ENCODE results near the gene NIPAL1.
A peak's percentile ranks its signal among the peaks of the same experiment; 100 is the strongest.
"Not testable (repeated sequence)": the region's sequence is repeated elsewhere in the genome, so short reads cannot be mapped to it uniquely, and the experiment has no call there.

Gene NIPAL1

DNA sequence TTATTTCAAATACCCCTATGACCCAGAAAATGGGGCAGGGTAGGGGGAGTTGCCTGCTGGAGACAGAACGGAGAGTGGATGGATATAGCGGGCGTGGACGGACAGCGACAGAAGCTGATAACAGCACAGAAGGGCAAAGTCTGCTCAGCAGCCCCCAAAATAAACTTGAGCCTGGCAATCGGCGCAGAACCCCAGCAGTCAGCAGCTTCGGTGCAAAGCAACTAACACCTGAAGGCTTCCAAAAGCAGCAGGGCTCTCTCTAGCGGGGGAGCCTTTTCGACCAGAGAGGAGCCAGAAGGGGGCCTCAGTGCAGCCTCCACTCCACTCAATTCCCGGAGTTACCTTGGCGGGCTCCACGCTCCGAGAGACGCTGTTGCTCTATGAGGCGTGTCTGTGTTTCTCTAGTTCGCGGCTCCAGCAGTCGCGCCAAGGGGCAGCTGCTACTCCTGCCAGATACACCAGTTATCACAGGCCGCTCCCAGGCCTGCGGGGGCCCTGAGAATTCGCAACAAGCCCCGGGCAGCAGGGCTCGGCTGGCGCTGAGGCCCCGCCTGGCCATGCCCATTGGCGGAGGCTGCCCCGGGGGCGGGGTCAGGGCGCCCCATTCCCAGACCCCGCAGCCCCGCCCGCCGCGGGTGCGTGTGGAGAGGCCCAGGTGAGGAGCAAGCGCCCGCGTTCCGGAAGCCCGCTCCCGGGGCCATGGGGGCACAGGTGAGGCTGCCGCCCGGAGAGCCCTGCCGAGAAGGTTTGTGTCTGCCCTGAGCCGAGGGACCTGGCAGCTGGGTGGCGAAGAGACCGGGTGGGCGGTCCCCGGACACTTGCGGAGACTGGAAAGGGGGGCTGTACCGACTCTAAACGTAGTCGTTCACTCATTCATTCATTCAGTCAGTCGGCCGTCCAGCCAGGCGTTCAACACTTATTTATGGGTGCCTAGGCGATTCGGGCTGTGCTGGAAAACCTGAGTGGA lies at the start of gene NIPAL1, which contains the start of gene CNGA1:
Gene NIPAL1 (plus strand): TSS at position 632 of the 967 bp plus-strand sequence. CDS start 68 bp downstream, at position 700.
Gene CNGA1 (minus strand): TSS at position 541 of the 967 bp plus-strand sequence. CDS start 63,992 bp downstream, outside the sequence.
- peak; percentile 42 for DNase-seq (ENCODE audit: low spot score)

GRCh38 chr4:47968847-47969246 lies 47.7 kb upstream of the NIPAL1 start:
- DNase-seq (ENCODE audit: low spot score), result no peak

GRCh38 chr4:47972181-47972580 lies 44.4 kb upstream of the NIPAL1 start:
- DNase-seq (ENCODE audit: low spot score), result no peak

DNA sequence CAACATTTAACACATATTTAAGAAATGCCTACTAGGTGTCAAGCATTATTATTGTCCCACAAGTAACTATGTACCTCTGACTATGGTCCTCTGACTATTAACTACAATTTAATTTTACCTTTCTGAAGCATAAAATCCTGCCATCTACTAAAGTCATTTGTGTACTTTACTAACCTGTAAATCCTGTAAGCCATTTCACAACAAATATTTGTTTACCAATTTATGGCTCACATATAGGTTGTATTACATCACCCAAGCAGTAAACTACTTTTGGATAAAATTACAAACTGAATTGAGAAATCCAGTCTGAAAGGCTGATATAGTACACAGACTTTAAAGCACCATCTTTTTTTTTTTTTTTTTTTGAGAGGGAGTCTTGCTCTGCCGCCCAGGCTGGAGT lies 43.9 kb upstream of the NIPAL1 start:
- no peak for DNase-seq (ENCODE audit: low spot score)

- no peak for DNase-seq (ENCODE audit: low spot score)
Measured at GRCh38 chr4:47974566-47974965, 42.0 kb upstream of the NIPAL1 start.

GRCh38 chr4:47990145-47990544 lies 26.4 kb upstream of the NIPAL1 start:
- no peak for DNase-seq (ENCODE audit: low spot score)

GRCh38 chr4:47992475-47992874 lies 24.1 kb upstream of the NIPAL1 start:
- DNase-seq (ENCODE audit: low spot score), result not testable (repeated sequence)

GRCh38 chr4:47996021-47996420 lies 20.6 kb upstream of the NIPAL1 start:
- DNase-seq (ENCODE audit: low spot score), result no peak

GRCh38 chr4:48002267-48002666 lies 14.3 kb upstream of the NIPAL1 start:
- no peak for DNase-seq (ENCODE audit: low spot score)

- not testable (repeated sequence) for DNase-seq (ENCODE audit: low spot score)
Measured at GRCh38 chr4:48003568-48003967, 13.0 kb upstream of the NIPAL1 start.

DNA sequence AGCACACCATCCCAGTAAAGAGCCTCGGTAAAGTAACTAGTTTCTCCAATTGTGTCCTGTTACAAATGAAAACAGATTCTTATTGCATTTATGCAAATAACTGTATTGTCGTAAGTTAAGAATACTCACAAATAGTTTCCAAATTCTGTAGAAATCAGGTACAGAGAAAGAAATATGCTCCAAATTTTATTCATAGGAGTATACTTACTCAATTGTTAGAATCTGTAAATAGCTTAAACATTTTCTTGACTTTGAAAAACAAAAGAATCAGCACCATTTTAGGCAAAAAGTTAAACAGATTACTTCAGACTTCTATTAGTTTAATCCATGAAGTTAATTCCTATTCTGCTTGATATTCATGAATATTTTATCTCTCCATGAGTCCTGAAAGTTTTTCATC lies 10.8 kb upstream of the NIPAL1 start:
- no peak for DNase-seq (ENCODE audit: low spot score)

DNA sequence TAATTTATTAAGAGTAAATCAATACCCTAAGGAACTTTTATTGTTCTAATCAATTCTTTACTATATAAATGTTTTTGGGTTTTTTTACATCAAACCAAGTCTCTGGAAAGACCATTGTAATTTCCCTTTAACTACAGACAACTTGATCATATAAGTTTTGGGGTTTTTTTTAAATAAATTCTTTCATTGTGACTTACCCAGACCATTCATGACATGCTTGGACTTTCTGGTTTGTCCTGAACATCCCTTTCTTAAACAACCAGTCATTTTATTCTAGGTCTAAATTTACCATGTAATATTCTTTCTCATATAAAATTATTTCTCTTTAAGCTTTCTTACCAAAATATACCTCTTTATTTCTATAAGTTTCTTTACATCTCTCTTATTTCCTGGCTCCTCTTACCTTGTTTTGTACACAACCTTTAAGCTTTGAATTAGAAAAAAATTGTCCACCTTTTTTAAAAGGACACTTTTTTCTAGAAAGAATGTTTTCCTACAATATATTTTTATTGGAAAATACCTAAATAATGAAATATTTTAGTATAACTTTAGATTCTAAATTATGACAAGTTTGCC lies 8.5 kb upstream of the NIPAL1 start:
- DNase-seq (ENCODE audit: low spot score), result no peak

DNA sequence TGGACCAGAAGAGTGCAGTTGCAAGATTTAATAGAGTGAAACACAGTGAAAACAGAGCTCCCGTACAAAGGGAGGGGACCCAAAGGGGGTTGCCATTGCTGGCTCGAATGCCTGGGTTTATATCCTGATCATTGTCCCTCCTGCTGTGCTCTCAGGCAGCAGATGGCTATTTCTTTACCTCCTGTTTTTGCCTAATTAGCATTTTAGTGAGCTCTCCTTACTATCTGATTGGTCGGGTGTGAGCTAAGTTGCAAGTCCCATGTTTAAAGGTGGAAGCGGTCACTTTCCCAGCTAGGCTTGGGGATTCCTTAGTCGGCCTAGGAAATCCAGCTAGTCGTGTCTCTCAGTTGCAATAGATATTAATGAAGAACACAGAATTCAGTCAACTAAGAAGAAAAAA lies 5.7 kb upstream of the NIPAL1 start:
- DNase-seq (ENCODE audit: low spot score), result not testable (repeated sequence)

GRCh38 chr4:48011722-48012121 lies 4.8 kb upstream of the NIPAL1 start:
- DNase-seq (ENCODE audit: low spot score), result no peak

GRCh38 chr4:48012824-48013223 lies 3.7 kb upstream of the NIPAL1 start:
- DNase-seq (ENCODE audit: low spot score), result no peak

- DNase-seq (ENCODE audit: low spot score), result no peak
Measured at GRCh38 chr4:48015216-48015615, 1.4 kb upstream of the NIPAL1 start.

DNA sequence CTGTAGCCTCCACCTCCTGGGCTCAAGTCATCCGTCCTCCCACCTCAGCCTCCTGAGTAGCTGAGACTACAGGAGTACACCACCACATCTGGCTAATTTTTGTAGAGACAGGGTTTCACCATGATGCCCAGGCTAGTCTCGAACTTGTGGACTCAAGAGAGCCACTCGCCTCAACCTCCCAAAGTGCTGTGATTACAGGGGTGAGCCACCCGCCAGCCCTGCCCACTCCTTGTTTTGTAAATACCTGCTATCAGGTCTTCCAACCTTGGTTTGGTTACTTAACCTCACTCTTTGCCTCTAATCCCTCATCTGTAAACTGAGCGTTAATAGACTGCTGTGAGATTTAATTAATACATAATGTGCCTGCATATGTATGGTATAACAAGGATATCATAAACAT lies 894 bp upstream of the NIPAL1 start:
- DNase-seq (ENCODE audit: low spot score), result no peak

GRCh38 chr4:48017108-48017571 lies 568 bp downstream of the NIPAL1 start:
- peak; percentile 19 for DNase-seq (ENCODE audit: low spot score)

- DNase-seq (ENCODE audit: low spot score), result no peak
Measured at GRCh38 chr4:48018112-48018511, 1.5 kb downstream of the NIPAL1 start.

- no peak for DNase-seq (ENCODE audit: low spot score)
Measured at GRCh38 chr4:48021100-48021499, 4.5 kb downstream of the NIPAL1 start.

- DNase-seq (ENCODE audit: low spot score), result no peak
Measured at GRCh38 chr4:48022192-48022799, 5.7 kb downstream of the NIPAL1 start.

- peak; percentile 33 for DNase-seq (ENCODE audit: low spot score)
Measured at GRCh38 chr4:48024522-48024921, 8.0 kb downstream of the NIPAL1 start.

DNA sequence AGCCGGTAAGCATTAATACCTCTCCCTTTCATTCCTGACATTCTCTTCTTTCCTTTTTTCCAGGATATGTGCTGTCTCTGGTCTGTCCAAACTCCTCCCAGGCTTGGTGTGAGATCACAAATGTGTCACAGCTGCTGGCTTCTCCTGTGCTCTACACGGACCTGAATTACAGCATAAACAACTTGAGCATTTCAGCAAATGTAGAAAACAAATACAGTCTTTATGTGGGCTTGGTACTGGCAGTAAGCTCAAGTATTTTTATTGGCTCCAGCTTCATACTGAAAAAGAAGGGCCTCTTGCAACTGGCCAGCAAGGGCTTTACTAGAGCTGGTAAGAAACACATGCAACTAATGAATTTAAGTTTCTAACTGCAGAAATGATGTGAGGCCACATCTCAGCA lies 8.4 kb downstream of the NIPAL1 start:
- DNase-seq (ENCODE audit: low spot score), result peak; percentile 49

Measured in COLO829 (cell line).